AG09309 (cell line): ENCODE data around the gene PGF.
"Not testable (repeated sequence)": the region's sequence is repeated elsewhere in the genome, so short reads cannot be mapped to it uniquely, and the experiment has no call there.

ENCODE experiments used
- DNase-seq: peaks from one replicate; pipeline ENCODE4 v3.0.0-alpha.2; 2010; ENCODE audit warnings: low read depth
- H3K4me3 ChIP-seq: 2 replicates; pipeline ENCODE4 v1.5.1; 2011; ENCODE audit warnings: mild to moderate bottlenecking, low read depth, low read length, moderate library complexity; ENCODE audit not compliant: control insufficient read depth
- TF ChIP-seq, protein P1 (sequence below): IDR thresholded peaks from 2 replicates; pipeline ENCODE4 v1.5.1; 2011; ENCODE audit warnings: mild to moderate bottlenecking, low read depth, low read length, inconsistent platforms; ENCODE audit not compliant: insufficient read depth, control insufficient read depth; ENCODE audit errors: missing control alignments

The PGF gene

DNA sequence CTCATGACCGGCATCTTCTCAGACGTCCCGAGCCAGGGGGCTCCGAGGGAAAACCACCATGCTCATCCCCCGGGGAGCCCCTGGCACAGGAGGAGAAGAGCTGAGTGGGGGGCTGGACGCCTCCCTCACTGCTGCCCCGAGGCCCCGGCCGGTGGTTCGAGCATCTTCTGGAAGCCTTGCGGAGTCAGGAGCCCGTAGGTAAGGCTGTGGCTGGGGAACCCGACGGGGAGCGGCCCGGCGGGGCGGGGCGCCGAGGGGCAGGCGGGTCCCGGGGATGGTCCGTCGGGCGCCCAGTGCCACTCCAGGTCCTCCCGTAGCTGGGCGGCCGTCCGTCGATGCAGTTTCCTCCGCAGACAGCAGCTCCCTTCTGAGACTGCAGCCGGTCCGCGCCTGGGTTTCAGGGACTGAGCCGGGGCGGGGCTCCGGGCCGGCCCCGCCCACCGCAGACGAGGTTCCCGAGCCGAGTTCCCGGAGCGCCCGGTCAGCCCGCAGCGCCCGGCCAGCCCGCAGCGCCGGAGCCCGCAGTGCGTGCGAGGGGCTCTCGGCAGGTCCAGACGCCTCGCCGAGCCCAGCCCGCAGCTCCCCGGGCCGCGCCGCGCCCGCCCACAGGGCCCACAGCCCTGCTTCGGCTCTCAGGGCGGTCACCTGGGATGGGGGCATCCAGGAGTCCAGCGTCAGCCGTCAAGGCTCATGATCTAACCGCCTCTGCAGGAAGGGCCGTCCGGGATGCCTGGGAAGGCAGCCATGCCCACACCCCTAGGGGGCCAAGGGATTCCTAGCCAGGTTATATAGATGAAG, at the start of gene PGF:
TSS of gene PGF (minus strand) at position 369 of the 798 bp plus-strand sequence. CDS start at position 14, 355 bp downstream.
- no peak for DNase-seq
- peak within 1 kb of the TSS; percentile 36 for H3K4me3 ChIP-seq
- TF ChIP-seq, protein P1, sequence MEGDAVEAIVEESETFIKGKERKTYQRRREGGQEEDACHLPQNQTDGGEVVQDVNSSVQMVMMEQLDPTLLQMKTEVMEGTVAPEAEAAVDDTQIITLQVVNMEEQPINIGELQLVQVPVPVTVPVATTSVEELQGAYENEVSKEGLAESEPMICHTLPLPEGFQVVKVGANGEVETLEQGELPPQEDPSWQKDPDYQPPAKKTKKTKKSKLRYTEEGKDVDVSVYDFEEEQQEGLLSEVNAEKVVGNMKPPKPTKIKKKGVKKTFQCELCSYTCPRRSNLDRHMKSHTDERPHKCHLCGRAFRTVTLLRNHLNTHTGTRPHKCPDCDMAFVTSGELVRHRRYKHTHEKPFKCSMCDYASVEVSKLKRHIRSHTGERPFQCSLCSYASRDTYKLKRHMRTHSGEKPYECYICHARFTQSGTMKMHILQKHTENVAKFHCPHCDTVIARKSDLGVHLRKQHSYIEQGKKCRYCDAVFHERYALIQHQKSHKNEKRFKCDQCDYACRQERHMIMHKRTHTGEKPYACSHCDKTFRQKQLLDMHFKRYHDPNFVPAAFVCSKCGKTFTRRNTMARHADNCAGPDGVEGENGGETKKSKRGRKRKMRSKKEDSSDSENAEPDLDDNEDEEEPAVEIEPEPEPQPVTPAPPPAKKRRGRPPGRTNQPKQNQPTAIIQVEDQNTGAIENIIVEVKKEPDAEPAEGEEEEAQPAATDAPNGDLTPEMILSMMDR = no peak

DNA sequence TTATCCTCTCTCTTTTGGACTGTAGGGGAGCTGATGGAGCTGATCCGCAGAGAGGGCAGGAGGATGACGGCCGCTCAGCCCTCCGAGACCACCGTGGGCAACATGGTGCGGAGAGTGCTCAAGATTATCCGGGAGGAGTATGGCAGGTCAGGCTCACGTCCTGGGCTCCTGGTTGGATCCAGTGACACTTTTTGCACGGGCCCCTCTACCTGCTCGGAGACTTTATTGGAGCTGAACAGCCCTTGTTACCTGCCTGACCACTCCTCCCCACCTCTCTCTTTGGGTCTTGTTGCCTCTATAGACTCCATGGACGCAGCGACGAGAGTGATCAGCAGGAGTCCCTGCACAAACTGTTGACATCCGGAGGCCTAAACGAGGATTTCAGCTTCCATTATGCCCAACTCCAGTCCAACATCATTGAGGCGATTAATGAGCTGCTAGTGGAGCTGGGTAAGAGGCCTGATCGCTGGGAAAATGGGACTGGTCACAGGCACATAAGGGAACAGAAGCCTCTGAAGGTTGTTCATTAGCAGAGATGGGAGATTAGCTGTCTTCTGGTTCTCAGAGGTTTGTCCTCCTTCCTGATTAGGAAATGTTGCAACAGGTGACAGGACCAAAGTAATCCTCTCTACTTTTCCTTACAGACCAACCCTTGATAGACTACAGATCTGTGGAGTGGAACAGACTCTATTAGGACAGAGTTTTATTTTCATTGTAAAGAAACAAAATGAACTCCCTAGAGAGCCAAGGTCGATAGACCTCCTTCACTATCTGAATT, 48.0 kb upstream of the PGF start:
- H3K4me3 ChIP-seq = peak overlapping the region; percentile 87
- TF ChIP-seq, protein P1 = no peak
- no peak for DNase-seq

DNA sequence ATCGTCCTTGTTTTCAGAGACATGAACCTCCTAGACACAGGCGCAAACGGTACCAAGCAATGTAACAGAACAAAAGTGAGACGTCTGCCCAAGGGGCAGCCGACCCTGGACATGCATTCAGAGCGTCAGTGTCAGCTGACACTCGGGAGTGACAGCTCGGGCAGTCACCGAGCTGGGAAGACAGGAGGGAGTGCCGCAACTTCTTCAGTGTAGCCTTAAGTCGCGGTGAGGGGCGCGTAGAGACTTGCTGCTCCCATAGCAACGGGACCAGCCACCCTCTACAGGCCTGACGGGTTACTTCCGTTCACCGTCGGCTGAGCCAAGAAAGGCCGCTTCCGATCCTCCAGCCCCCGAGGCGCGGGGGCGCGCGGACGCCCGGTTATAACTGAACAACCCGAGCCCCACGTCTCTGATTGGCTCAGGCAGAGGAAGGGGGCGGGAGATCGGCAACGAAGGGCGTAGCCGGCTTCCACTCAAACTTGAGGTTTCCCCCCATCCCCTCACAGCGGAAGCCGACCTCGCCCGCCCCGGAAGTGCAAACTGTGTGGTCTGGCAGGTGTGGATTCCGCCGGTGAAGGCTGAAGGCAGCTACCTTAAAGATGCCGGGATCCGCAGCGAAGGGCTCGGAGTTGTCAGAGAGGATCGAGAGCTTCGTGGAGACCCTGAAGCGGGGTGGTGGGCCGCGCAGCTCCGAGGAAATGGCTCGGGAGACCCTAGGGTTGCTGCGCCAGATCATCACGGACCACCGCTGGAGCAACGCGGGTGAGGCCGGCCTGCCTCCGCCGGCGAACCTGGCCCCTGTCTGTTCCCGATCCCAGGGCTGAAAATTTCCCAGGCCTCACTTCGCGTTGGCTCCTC, 47.2 kb upstream of the PGF start, which contains the start of gene EIF2B2:
TSS of gene EIF2B2 (plus strand) at position 530 of the 858 bp plus-strand sequence. CDS start at position 600, 70 bp downstream.
- peak; percentile 72 for DNase-seq
- TF ChIP-seq, protein P1 = peak; percentile 8
- H3K4me3 ChIP-seq = peak within 1 kb of the TSS; percentile 87

DNA sequence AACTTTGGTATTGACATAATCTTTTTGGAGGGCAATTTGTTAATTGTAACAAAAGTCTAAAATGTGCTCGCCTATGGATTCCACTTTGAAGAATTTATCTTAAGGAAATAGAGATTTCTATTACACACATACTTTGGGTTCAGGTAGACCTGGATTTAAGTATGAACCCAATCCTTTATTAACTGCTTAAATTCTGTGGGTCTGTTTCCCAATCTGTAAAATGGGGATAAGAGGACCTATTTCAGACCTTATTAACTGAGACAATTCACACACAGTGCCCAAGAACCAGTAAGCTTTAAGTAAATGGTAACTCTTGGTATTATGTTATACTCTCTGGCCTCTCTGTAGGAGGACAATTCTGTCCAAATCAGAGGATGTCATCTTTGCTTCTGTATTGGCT, 46.5 kb upstream of the PGF start:
- H3K4me3 ChIP-seq = no peak overlapping the region
- TF ChIP-seq, protein P1 = no peak

DNA sequence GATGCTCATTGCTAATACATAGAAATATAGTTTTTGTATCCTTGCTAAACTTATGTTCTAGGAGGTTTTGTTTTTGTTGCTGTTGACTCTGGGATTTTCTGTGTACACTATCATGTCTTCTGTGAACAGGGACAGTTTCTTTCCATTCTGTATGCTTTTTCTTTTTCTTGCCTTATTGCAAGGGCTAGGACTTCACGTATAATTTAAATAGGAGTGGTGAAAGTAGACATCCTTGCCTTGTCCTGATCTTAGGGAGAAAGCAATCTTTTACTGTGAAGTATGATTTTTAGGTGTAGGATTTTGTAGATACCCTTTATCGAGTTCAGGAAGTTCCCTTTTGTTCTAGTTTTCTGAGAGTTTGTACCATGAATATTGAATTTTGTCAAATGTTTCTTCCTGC, 45.9 kb upstream of the PGF start:
- no peak for DNase-seq
- TF ChIP-seq, protein P1 = no peak
- no peak overlapping the region for H3K4me3 ChIP-seq

More for the DNA sequence above, 46.5 kb upstream of the PGF start:
- DNase-seq = no peak

DNA sequence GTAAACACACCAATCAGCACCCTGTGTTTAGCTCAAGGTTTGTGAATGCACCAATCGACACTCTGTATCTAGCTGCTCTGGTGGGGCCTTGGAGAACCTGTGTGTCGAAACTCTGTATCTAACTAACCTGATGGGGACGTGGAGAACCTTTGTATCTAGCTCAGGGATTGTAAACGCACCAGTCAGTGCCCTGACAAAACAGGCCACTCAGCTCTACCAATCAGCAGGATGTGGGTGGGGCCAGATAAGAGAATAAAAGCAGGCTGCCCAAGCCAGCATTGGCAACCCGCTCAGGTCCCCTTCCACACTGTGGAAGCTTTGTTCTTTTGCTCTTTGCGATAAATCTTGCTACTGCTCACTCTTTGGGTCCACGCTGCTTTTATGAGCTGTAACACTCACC, 40.4 kb upstream of the PGF start:
- H3K4me3 ChIP-seq, DNase-seq: not testable (repeated sequence)

DNA sequence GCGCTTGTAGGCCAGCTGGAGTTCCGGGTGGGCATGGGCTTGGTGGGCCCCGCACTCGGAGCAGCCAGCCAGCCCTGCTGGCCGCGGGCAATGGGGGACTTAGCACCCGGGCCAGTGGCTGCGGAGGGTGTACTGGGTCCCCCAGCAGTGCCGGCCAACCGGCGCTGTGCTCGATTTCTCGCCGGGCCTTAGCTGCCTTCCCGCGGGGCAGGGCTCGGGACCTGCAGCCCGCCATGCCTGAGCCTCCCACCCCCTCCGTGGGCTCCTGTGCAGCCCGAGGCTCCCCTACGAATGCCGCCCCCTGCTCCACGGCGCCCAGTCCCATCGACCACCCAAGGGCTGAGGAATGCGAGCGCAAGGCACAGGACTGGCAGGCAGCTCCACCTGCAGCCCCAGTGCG, 38.8 kb upstream of the PGF start:
- DNase-seq, H3K4me3 ChIP-seq: not testable (repeated sequence)
